ENCODE data around the gene CISH.

CISH gene

DNA sequence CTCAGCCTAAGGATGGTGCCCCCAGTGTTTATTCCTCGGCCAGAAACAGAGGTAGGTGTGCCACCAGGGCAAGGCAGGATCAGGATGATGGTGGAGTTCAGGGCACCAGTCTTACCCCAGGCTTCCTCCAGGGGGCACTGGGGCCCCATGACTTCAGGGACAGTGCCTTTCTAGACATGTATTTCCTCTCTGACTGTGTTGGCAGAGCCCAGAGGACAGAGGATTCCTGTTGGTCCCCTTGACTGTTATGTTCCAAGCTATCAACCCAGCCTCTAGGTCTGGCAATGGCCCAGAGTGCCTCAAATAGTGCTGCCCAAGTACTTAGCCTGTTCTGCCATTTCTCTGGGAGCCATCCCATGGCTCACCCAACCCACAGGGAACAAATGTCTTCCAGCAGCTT lies 39.4 kb downstream of the CISH start:
- DNase-seq (ENCODE audit: low read depth in 2 of 2): peak; percentile 69 to 70

DNA sequence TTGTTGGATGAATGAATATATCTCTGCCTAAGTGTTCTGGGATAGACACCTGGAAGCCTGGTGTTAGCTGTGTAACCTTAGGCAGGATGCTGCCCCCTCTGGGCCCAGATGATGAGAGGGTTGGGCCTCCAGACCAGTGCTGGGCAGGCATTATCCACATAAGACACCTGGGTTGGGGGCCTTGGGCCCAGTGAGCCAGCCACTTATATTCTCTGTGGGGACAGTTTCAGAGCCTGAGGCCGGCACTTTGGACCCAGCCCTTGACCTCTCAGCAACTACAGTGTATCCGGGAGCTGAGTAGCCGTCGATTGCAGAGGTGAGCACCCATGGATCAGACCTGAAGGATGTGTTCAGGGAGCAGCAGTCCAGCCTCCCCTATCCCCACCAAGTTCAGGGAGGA lies 40.1 kb downstream of the CISH start:
- no peak for DNase-seq (ENCODE audit: low read depth in 2 of 2)

DNA sequence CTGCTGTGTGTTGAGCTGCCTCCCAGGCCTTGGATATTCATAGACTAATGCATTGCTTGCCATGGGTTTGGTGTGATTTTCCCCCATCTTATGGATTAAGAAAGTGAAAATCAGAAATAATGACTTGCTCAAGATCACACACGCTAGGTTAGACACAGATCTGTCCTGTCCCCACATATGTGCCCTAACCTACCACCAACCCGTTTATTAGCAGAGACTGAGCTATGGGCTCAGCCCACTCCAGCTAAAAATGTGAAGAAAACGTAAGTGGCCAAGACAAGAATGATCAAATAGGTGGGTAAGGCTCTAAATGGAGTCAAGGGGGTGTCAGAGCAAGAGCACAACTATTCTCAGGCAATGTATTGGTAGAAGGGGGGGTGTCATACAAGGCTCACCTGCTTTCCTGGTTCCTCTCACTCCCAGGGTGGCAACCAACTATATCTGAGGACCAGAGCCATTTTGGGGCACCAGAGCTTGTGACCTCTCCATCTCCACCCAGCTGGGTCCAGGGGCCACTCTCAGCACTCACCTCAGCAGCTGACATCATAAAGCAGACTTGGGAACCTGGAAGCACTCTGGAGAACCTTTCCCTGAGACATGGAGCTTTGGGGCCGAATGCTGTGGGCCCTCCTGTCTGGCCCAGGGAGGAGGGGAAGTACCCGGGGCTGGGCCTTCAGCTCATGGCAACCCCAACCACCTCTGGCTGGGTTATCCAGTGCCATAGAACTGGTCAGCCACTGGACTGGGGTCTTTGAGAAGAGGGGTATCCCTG lies 40.9 kb downstream of the CISH start:
- no peak for DNase-seq (ENCODE audit: low read depth in 2 of 2)

DNA sequence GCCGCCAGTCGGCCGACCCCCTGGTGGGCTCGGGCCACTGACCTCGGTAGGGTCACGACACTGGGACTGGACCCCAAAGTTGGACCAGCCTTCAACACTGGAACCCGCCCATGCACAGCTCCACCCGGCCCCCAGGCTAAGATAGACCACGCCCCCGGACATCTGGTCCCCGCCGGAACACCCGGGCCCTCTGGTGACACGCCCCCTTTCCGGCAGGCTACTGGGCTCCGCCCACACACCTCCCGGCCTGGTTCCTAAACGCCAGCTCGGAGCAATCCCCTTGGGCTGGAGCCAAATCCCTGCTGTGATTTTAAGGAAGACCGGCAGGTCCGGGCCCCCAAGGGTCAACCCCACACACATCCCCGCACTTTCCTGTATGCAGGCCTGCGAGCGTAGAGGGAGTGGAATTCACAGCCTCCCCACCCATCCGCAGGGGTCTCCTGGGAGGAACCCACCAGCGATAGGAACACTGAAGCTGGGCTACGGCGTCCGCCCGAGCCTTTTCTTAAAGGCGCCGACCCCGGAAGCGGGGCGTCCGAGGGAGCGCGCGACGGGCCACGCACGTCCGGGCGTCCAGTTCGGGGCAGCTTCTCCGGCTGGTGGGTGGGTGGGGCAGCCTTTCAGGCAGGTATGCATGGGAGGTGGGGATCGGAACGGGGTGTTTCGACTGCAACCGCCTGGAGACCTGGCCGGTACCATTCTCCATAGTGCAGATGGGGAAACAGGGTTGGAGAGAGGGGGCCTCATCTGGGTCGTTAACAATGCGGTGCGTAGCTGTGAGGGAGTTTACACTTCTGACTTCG lies 42.4 kb downstream of the CISH start, which contains the start of gene HEMK1:
HEMK1 (plus strand) TSS at position 576 of the 803 bp plus-strand sequence. CDS start 1,583 bp downstream, outside the sequence.
- DNase-seq (ENCODE audit: low read depth in 2 of 2): peak; percentile 89 to 90

DNA sequence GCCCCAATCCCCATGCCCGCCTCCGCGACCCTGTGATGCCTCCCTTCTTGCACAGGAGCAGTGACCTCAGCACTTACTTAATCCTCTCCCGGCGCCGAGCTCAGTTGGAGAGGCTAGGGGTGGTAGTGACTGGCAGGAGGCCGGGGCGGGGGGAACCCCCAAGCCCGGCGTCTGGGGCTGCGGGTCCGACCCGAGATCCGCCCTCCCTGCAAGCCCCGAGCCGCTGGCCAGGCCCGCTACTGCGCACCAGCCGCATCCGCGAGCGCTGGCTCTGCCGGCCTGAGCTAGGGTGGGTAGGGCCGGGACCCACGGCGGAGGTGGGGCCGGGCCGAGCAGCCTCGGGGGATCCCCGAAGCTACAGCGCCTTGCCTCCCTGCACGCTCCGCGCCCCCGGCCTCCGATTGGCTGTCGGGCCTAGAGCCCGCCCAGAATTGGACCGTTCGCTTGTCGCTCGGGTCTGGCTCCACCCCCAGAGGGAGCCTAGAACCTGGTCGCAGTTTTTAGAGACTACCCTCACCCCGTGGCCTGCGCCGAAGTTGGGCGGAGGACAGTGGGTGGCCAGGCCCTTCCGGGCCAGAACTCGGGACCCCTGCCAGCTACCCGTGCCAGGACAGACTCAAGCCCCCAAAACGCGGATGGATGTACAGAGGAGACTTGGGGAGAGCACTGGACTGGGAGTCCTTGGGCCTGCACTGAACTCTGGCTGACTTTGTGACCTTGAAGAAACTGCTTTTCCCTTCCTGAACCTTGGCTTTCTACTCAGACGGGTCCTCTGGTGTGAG lies 44.0 kb downstream of the CISH start, which contains the start of gene C3orf18:
C3orf18 (minus strand) TSS at position 362 of the 782 bp plus-strand sequence. CDS start 2,048 bp downstream, outside the sequence.
- DNase-seq (ENCODE audit: low read depth in 2 of 2): peak; percentile 90 to 93

DNA sequence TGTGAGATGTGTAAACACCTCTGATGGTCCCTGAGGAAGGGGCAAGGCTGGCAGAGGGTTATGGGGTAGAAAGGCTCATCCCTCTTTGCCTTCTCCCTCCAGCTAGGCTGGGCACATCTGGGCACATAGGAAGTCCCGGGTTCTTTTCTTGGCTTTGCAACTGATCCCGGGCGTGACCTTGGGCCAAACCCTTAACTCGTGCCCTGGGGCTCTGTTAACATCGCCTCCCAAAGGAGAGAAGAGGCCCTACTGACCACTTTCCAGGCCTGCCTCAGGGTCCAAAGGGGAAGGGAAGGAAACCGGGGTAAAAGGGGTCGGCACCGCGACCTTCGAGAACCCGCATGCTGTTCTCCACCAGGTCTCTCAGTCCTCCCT lies 44.6 kb downstream of the CISH start:
- no peak for DNase-seq (ENCODE audit: low read depth in 2 of 2)

DNA sequence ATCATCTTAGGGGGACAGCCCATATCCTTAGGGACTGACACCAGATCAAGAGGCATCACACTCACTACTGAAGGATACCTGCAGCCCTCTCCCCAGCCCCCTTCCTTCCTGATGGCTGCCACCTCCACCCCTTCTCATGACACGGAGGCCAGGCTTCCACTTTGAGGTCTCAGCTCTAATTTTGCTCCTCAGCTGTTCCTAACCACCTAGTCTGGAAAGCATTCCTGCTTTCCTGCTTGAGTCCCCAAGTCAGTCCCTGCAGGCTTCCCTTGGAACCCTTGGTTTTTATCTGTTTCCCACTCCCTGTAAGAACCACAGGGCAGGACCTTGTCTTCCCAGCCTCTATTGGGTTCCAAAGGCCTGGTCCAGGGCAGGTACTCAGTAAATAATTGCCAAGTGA lies 47.3 kb downstream of the CISH start:
- no peak for DNase-seq (ENCODE audit: low read depth in 2 of 2)

DNA sequence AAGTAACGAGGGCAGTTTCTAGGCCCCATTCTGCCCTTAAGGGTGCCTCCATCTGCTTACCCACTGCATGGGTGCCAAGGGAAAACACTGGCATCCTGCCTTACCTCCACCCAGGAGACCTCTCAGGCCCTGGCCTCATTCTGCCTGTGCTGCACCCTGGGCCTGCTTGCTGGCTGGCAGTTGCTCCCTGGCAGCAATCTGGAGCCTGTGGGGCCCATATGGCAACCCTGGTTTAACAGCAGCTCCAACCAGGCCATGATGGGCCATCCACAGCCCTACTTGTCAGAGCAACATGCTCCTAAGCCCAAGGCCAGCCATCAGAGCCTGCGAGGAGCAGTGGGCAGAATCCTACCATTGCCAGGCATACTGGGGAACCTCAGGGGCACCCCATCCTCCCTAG lies 47.7 kb downstream of the CISH start:
- no peak for DNase-seq (ENCODE audit: low read depth in 2 of 2)

DNA sequence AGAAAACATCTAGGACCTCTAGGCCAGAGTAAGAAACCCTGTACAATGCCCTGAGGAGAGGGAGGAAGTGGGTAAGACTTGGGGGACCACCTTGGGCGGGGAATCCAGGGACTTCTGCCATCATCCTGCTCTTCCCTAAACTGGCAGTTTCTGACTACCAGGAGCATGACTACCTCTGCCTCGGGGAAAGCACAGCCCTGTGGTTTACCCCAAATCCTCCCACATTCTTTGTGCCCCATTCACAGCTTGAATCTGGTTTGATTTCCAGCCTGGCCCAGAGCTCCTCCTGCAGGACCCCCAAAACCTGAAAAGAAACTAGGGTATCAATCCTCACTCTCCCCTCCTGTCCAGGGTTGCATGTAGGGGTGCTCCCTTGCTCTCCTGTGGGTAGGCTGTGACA lies 48.7 kb downstream of the CISH start:
- DNase-seq (ENCODE audit: low read depth in 2 of 2): no peak

DNA sequence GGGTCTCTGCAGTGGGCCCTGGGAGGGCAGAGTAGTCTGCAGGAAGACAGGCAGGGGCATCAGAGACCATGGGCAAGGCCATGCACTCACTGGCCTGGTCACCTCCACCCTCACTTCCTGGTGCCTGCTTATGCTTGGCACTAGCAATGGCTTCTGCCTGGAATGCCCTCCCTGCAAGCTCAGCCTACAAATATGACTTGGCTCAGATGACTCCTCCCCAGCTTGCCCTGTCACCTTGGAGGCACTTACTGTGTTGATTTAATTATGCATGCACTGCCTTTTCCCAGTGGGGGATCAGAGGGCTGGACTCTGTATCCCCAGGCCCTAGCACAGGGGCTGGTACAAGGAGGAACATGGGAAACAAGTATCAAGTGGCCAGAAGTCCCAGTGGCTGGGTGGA lies 51.9 kb downstream of the CISH start:
- no peak for DNase-seq (ENCODE audit: low read depth in 2 of 2)

DNA sequence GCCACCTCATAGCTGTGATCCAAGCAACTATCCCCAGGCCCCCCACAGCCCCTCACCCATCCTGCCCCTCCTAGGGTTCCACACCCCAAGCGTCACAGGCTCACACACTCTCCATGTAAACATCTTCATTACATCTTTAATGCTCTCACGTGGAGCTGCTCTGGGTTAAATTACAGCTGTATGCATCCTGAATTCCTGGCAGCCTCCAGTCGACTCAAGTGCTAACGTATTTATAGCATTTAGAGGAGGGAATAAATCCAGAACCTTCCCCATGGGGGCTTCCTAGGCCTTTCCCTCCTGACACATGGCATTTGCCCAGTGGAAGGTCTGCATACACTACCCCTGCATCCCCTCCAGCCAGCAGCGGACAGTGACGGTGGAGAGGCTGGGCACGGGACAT lies 53.7 kb downstream of the CISH start:
- no peak for DNase-seq (ENCODE audit: low read depth in 2 of 2)

DNA sequence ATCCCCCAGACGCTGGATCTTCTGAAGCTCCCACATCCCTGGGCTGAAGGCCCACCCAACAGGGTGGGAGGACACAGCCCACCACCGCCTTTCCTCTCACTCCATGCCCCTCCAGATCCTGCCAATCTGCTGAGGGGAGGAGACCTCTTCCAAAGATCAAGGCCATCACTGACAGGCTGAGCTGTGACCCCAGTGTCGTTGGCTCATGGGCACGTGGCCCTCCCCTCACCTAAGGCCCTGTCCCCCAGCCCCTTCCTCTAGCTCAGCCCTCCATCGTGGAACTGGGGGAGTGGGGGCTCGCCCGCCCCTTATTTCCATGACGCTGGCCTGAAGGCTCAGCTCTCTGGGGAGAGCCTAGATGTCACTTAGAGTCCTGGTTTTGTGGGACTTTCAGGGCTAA lies 54.5 kb downstream of the CISH start:
- no peak for DNase-seq (ENCODE audit: low read depth in 2 of 2)
